A549 treated with ZK216348 at 1 μM for 4 hours (cell line): ENCODE data around the gene CCDC138. TPM values are rescaled to one million over a fixed set of nuclear protein-coding genes. Genes with fewer than 3 reads are reported as not detected.

Experiments
- total RNA-seq: library from RNA; stranded (reverse); fragments of 200-300 nt; extraction: Qiagen RNA extraction; gene quantifications from 5 replicates; pipeline ENCODE4 v1.2.3, GENCODE V29; 2022; ENCODE audit warnings: low read depth

The CCDC138 gene
- 5.7 to 8.8 TPM (median 7.4 TPM) in 5 replicates for total RNA-seq

GRCh38 chr2:108786354-108787215 is at the start of gene CCDC138:
Gene CCDC138, plus strand, starts transcription at chr2:108786771. Its CDS starts 52 bp downstream, at chr2:108786823.

Other genes with a start within 250 kb of the CCDC138 start
- gene RANBP2, start 67.3 kb upstream of the CCDC138 start, total RNA-seq, result 17.6 to 29.3 TPM (median 27.3 TPM) in 5 replicates
- gene EDAR, start 202.4 kb downstream of the CCDC138 start, total RNA-seq, result 0.05 to 0.08 TPM in 2 of 5 replicates, not detected in the others